DND-41 (cell line): ENCODE data around the gene AKR1C3.

Experiments
- EZH2 ChIP-seq: IDR thresholded peaks from 3 replicates; pipeline ENCODE4 v1.6.1; 2012; ENCODE audit warnings: borderline replicate concordance, low read depth, mild to moderate bottlenecking, moderate library complexity, low read length, inconsistent platforms; ENCODE audit not compliant: severe bottlenecking
- TF ChIP-seq, protein P1 (sequence below): IDR thresholded peaks from 2 replicates; pipeline ENCODE4 v1.5.1; 2012; ENCODE audit warnings: borderline replicate concordance, low read length, moderate library complexity, mild to moderate bottlenecking; ENCODE audit not compliant: poor library complexity, severe bottlenecking; ENCODE audit errors: extremely low read depth

DNA sequence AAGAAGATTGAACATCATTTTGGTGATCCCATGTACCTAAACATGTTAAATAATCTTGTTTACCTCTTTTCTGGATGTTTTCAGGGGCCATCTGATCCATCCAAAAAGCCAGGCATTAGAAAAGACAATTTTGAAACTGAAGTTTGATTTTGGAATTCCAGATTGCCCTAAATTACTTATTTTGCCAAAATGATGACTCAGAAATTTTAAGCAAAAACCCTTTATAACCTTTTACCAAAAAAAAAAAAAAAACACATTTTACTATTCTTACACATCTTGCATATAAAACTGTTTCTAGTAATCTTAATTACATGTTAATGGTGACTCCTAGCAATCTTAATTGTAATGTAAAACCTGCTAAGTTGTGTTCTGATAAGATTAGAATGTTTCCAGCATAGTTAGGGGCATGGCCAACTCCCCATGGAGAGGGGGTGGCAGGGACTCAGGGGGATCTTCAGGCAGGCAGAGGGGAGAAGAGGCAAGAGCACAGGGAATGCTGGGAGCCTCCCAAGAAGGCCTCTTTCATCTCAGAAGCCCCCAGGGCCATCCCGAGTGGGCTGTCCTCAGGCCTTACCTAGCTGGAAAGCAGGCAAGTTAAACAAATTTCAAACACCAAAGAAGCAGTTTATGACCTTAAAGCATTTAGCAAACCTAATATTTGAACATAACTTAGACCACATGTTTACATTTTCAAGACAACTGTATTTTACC is 25.8 kb upstream of the AKR1C3 start:
- TF ChIP-seq, protein P1, sequence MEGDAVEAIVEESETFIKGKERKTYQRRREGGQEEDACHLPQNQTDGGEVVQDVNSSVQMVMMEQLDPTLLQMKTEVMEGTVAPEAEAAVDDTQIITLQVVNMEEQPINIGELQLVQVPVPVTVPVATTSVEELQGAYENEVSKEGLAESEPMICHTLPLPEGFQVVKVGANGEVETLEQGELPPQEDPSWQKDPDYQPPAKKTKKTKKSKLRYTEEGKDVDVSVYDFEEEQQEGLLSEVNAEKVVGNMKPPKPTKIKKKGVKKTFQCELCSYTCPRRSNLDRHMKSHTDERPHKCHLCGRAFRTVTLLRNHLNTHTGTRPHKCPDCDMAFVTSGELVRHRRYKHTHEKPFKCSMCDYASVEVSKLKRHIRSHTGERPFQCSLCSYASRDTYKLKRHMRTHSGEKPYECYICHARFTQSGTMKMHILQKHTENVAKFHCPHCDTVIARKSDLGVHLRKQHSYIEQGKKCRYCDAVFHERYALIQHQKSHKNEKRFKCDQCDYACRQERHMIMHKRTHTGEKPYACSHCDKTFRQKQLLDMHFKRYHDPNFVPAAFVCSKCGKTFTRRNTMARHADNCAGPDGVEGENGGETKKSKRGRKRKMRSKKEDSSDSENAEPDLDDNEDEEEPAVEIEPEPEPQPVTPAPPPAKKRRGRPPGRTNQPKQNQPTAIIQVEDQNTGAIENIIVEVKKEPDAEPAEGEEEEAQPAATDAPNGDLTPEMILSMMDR: no peak
- TF ChIP-seq EZH2: no peak
